GM23338 (cell line): ENCODE measurements around the gene HSPA1A. TPM values are rescaled to one million over a fixed set of nuclear protein-coding genes. Genes with fewer than 3 reads are reported as not detected.
A peak's percentile ranks its signal among the peaks of the same experiment; 100 is the strongest.

Source experiments
- ATAC-seq: fragments of 200-7000 bp; cut with Tn5 transposase; 3 replicates; pipeline ENCODE4 v1.9.1; 2020
- DNase-seq: peaks from one replicate; pipeline ENCODE4 v3.0.0-alpha.2; 2015; ENCODE audit warnings: low spot score
- H2AFZ ChIP-seq: fragments of 200-600 bp; sonication (generic); 2 replicates; pipeline ENCODE4 v1.8.0; 2016; ENCODE audit warnings: antibody characterized with exemption, mild to moderate bottlenecking, moderate library complexity
- H3F3A ChIP-seq: fragments of 200-600 bp; sonication (generic); replicated peaks from 2 replicates; pipeline ENCODE4 v1.8.0; 2017; ENCODE audit warnings: antibody characterized with exemption, mixed run types, low read depth
- H3K27ac ChIP-seq: fragments of 200-600 bp; sonication (generic); 2 replicates; pipeline ENCODE4 v1.6.1; 2016; ENCODE audit warnings: low read depth
- H3K27me3 ChIP-seq: fragments of 200-600 bp; sonication (generic); 2 replicates; pipeline ENCODE4 v1.8.0; 2016; ENCODE audit warnings: mild to moderate bottlenecking, mixed run types, moderate library complexity; ENCODE audit not compliant: insufficient read depth
- H3K36me3 ChIP-seq: fragments of 200-600 bp; sonication (generic); 2 replicates; pipeline ENCODE4 v1.8.0; 2016; ENCODE audit warnings: mild to moderate bottlenecking; ENCODE audit not compliant: insufficient read depth
- H3K4me1 ChIP-seq: fragments of 200-600 bp; sonication (generic); 2 replicates; pipeline ENCODE4 v1.8.0; 2016; ENCODE audit warnings: mild to moderate bottlenecking, moderate library complexity; ENCODE audit not compliant: insufficient read depth
- H3K4me2 ChIP-seq: fragments of 200-600 bp; sonication (generic); 2 replicates; pipeline ENCODE4 v1.7.1; 2017; ENCODE audit warnings: mixed run types
- H3K4me3 ChIP-seq: fragments of 200-600 bp; sonication (generic); 2 replicates; pipeline ENCODE4 v1.6.1; 2016; ENCODE audit warnings: mixed run types
- H3K79me2 ChIP-seq: fragments of 200-600 bp; sonication (generic); replicated peaks from 2 replicates; pipeline ENCODE4 v1.8.0; 2017; ENCODE audit warnings: mild to moderate bottlenecking; ENCODE audit not compliant: insufficient read depth
- H3K9me2 ChIP-seq: fragments of 200-600 bp; sonication (generic); 2 replicates; pipeline ENCODE4 v1.8.0; 2017; ENCODE audit not compliant: insufficient read depth
- H4K20me1 ChIP-seq: fragments of 200-600 bp; sonication (generic); replicated peaks from 2 replicates; pipeline ENCODE4 v1.8.0; 2017; ENCODE audit warnings: mild to moderate bottlenecking; ENCODE audit not compliant: insufficient read depth
- H3K27ac Mint-ChIP-seq: 2 replicates; pipeline ENCODE4 v1.8.0; 2020; ENCODE audit warnings: inconsistent platforms, mild to moderate bottlenecking, moderate library complexity, mixed read lengths
- H3K27me3 Mint-ChIP-seq: 3 replicates; pipeline ENCODE4 v1.8.0; 2022; ENCODE audit warnings: low read depth, mild to moderate bottlenecking, moderate library complexity, mixed read lengths, inconsistent platforms; ENCODE audit not compliant: insufficient read depth, poor library complexity
- H3K36me3 Mint-ChIP-seq: 3 replicates; pipeline ENCODE4 v1.8.0; 2021; ENCODE audit warnings: low read depth, mild to moderate bottlenecking, inconsistent platforms, moderate library complexity, mixed read lengths
- H3K4me1 Mint-ChIP-seq: 3 replicates; pipeline ENCODE4 v1.8.0; 2020; ENCODE audit warnings: mild to moderate bottlenecking, inconsistent platforms, mixed read lengths
- H3K4me3 Mint-ChIP-seq: 3 replicates; pipeline ENCODE4 v1.8.0; 2021; ENCODE audit warnings: moderate library complexity, mild to moderate bottlenecking, inconsistent platforms, mixed read lengths
- H3K9me3 Mint-ChIP-seq: 3 replicates; pipeline ENCODE4 v1.8.0; 2020; ENCODE audit warnings: moderate library complexity, mild to moderate bottlenecking, inconsistent platforms, mixed read lengths
- CTCF ChIP-seq, 2 experiments: fragments of 200-600 bp in 1 of 2; sonication (generic) in 1 of 2; conservative IDR thresholded peaks; 2 replicates each; pipeline versions ENCODE4 v1.5.1 to v1.6.1; 2016 to 2017; ENCODE audit warnings: antibody characterized with exemption in 2 of 2, low read depth in 2 of 2, mild to moderate bottlenecking in 2 of 2, moderate library complexity in 1 of 2
- EZH2 ChIP-seq: fragments of 200-600 bp; sonication (generic); IDR thresholded peaks from one replicate; pipeline ENCODE4 v1.8.0; 2017; ENCODE audit warnings: antibody characterized with exemption, mild to moderate bottlenecking, low read depth; ENCODE audit not compliant: unreplicated experiment
- JUNB ChIP-seq: IDR thresholded peaks from one replicate; pipeline ENCODE4 v1.6.1; 2016; ENCODE audit warnings: antibody characterized with exemption; ENCODE audit not compliant: unreplicated experiment
- NANOG ChIP-seq: IDR thresholded peaks from 2 replicates; pipeline ENCODE4 v1.6.1; 2016; ENCODE audit warnings: antibody characterized with exemption, borderline replicate concordance
- ZNF114 ChIP-seq: fragments of 250-450 bp; sonication (Bioruptor Pico); IDR thresholded peaks from 2 replicates; pipeline ENCODE4 v1.5.0; 2020; ENCODE audit warnings: mild to moderate bottlenecking, moderate library complexity
- ZNF331 ChIP-seq: fragments of 250-450 bp; sonication (Bioruptor Pico); IDR thresholded peaks from 2 replicates; pipeline ENCODE4 v1.5.0; 2020; ENCODE audit warnings: low read depth, mild to moderate bottlenecking, moderate library complexity
- ZNF462 ChIP-seq: fragments of 250-450 bp; sonication (Bioruptor Pico); IDR thresholded peaks from 2 replicates; pipeline ENCODE4 v1.5.0; 2020; ENCODE audit warnings: mild to moderate bottlenecking, moderate library complexity
- polyA plus RNA-seq: library from polyadenylated mRNA; unstranded; fragments of >200 nt; fragmentation: Nextera tagmentation; extraction: Ambion mirVana; gene quantifications from 2 replicates; pipeline ENCODE4 v1.2.1, GENCODE V29; 2016
- total RNA-seq: library from RNA; depleted of rRNA; stranded (reverse); fragments of >200 nt; shearing (Covaris generic); gene quantifications from 2 replicates; pipeline ENCODE4 v1.2.3, GENCODE V29; 2014
- TF ChIP-seq, protein P1 (sequence below): IDR thresholded peaks from 2 replicates; pipeline ENCODE4 v1.6.1; 2016; ENCODE audit warnings: antibody characterized with exemption

Gene HSPA1A
- total and polyA plus RNA-seq, 2 experiments from 2014 or later, result 36.1 to 57.1 TPM

GRCh38 chr6:31847276-31847978, 32.1 kb downstream of the HSPA1A start (continued):
- TF ChIP-seq ZNF331, result no peak
- TF ChIP-seq JUNB, result no peak
- TF ChIP-seq EZH2, result no peak
- TF ChIP-seq, protein P1, sequence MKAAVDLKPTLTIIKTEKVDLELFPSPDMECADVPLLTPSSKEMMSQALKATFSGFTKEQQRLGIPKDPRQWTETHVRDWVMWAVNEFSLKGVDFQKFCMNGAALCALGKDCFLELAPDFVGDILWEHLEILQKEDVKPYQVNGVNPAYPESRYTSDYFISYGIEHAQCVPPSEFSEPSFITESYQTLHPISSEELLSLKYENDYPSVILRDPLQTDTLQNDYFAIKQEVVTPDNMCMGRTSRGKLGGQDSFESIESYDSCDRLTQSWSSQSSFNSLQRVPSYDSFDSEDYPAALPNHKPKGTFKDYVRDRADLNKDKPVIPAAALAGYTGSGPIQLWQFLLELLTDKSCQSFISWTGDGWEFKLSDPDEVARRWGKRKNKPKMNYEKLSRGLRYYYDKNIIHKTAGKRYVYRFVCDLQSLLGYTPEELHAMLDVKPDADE, result no peak
- TF ChIP-seq ZNF462, result no peak

GRCh38 chr6:31850765-31851484, 35.6 kb downstream of the HSPA1A start:
- H3K4me3 Mint-ChIP-seq, result no peak overlapping the region
- no peak for TF ChIP-seq NANOG
- TF ChIP-seq ZNF331, result no peak
- TF ChIP-seq, protein P1, result no peak
- no peak for TF ChIP-seq ZNF114 (CRISPR knock-in tag)
- TF ChIP-seq CTCF (conservative IDR thresholded peaks at IDR 0.05; ENCODE audit: low read depth in 2 of 2), result no peak

More at GRCh38 chr6:31850765-31851484, 35.6 kb downstream of the HSPA1A start:
- ATAC-seq, result no peak
- peak overlapping the region; percentile 78; the same call in 1 of the 2 replicates for H3K4me2 ChIP-seq
- peak overlapping the region; percentile 92; the same call in 1 of the 2 replicates for H2AFZ ChIP-seq
- peaks cover 19% of the 10 kb centered on the region for H3K36me3 Mint-ChIP-seq
- H3K27me3 ChIP-seq, result no peaks in the 10 kb centered on the region
- no peak for DNase-seq
- 0 out of 2 replicates have a peak, but pooled peaks cover 3% of the 10 kb centered on the region for H3K4me1 ChIP-seq
- H3K9me2 ChIP-seq, result no peaks in the 10 kb centered on the region
- peaks cover 8% of the 10 kb centered on the region; the same call in 1 of the 2 replicates for H3F3A ChIP-seq
- H3K36me3 ChIP-seq, result no peaks in the 10 kb centered on the region
- no peak overlapping the region for H3K27ac Mint-ChIP-seq
- H3K27ac ChIP-seq, result no peak overlapping the region
- H3K4me1 Mint-ChIP-seq, result no peaks in the 10 kb centered on the region
- no peaks in the 10 kb centered on the region for H4K20me1 ChIP-seq
- no peaks in the 10 kb centered on the region for H3K79me2 ChIP-seq
- H3K27me3 Mint-ChIP-seq, result peaks cover 3% of the 10 kb centered on the region
- no peak overlapping the region; the same call in 1 of the 2 replicates for H3K4me3 ChIP-seq
- H3K9me3 Mint-ChIP-seq, result peaks cover 21% of the 10 kb centered on the region
